LNCAP (cell line): Measurements from ENCODE around the gene AIPL1.

Source experiments
- TF ChIP-seq, protein P1 (sequence below): fragments of 450-650 bp; IDR thresholded peaks from 2 replicates; pipeline ENCODE4 v1.5.1; 2017; ENCODE audit warnings: mild to moderate bottlenecking

AIPL1 gene

DNA sequence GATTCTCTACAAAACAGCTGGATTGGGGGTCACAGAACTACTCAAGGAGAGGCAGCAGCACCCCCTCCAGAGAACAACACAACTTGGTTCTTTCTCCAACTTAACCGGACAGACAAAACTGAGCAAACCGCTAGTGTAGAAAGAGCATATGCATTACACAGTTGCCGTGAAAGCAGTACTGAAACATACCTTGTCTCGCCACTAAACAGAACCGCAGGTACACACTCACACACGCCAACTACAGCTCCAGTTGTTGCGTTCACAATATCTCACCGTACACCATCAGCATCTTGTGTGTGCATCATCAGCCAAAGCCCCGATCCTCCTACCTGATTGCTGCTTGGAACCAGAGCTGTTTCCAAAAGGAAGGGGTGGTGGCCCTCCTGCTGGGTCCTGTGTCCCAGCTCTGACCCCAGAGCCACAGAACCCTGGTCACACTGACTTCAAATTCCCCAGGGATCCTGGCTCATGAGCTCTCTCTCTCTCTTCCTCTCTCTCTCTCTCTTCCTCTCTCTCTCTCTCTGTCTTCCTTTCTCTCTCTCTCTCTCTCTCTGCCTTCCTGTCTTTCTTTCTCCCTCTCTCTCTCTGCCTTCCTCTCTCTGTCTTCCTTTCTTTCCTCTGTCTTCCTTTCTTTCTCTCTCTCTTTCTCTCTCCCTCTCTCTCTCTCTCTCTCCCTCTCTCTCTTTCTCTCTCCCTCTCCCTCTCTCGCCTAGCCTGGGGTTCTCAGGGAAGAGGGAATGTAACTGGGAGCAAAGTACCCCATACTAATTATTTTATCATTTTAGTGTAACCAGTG, 17.7 kb upstream of the AIPL1 start:
- TF ChIP-seq, protein P1, sequence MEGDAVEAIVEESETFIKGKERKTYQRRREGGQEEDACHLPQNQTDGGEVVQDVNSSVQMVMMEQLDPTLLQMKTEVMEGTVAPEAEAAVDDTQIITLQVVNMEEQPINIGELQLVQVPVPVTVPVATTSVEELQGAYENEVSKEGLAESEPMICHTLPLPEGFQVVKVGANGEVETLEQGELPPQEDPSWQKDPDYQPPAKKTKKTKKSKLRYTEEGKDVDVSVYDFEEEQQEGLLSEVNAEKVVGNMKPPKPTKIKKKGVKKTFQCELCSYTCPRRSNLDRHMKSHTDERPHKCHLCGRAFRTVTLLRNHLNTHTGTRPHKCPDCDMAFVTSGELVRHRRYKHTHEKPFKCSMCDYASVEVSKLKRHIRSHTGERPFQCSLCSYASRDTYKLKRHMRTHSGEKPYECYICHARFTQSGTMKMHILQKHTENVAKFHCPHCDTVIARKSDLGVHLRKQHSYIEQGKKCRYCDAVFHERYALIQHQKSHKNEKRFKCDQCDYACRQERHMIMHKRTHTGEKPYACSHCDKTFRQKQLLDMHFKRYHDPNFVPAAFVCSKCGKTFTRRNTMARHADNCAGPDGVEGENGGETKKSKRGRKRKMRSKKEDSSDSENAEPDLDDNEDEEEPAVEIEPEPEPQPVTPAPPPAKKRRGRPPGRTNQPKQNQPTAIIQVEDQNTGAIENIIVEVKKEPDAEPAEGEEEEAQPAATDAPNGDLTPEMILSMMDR = no peak

DNA sequence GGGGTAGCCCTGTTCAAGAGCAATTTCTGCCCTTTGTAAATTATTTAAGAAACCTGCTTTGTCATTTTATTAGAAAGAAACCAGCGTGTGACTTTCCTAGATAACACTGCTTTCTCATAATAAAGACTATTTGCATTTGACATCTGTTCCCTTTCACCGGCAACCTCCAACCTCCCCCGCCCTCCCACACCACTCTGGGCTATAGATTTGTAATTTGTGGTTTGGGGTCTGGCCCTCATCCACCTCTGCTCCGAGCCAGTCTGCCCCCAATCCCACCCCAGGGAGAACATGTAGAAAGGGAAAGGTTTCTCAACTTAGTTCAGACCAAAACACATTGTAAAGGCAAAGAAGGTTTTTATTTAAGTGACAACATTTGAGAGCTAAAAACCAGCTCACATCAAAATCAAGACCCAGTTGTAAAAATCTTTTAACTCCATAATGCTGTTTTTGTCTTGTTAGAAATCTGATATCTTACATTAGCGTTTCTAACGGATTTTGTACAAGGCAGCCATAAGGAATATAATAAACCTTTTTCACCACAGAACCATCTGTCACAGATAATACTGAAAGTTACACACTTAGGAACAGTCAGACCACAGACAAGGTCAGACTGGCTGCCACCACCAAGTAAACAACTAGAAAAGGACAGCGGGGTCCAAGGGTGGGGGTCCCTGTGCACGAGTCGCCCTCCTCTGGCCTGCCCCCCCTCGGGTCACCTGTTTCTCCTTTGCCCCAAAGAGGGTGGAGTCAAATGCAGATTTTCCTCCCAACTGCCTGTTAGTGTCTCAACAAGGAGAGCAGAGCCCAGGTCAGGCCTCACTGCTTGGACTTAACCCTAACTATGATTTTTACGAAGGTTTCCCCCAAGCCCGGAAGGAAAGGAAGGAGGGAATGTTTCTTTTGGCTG, 16.3 kb upstream of the AIPL1 start:
- TF ChIP-seq, protein P1 = no peak

DNA sequence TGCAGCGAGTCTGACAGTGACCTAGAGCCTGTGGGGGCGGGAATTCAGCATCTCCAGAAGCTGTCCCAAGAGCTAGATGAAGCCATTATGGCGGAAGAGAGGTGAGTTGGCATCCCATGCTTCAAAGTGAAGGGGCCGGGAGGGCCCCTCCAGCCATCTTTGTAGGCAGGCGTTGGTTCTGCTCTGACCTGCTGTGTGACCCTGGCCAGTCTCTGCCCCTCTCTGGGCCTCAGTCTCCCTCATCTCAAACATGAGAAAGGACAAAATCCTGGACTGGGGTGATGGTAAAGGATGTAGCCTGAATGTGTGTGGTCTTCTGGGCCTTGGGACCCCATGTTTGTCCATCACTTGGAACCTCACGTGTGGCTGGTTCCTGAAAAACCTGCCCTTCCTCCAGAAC, 14.4 kb upstream of the AIPL1 start:
- TF ChIP-seq, protein P1 = no peak

DNA sequence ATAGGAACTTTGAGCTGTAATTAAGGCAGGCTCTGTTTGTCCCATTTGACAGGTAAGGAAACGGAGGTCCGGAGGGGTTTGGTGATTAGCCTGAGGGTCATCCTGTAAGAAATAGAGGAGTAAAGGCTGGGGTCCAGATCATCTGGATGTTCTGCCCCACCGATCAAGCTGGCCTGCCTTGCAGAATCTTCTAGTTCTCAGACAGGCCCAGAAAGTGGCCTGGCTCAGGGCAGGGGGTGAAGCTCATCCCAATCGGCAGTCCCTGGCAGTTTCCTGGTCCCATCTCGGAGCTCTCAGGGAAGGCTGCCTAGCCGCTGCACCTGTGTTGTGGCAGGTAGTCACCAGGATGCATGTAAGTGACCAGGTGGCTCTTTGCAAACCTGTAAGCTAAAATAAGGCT, 13.6 kb upstream of the AIPL1 start:
- TF ChIP-seq, protein P1 = no peak

DNA sequence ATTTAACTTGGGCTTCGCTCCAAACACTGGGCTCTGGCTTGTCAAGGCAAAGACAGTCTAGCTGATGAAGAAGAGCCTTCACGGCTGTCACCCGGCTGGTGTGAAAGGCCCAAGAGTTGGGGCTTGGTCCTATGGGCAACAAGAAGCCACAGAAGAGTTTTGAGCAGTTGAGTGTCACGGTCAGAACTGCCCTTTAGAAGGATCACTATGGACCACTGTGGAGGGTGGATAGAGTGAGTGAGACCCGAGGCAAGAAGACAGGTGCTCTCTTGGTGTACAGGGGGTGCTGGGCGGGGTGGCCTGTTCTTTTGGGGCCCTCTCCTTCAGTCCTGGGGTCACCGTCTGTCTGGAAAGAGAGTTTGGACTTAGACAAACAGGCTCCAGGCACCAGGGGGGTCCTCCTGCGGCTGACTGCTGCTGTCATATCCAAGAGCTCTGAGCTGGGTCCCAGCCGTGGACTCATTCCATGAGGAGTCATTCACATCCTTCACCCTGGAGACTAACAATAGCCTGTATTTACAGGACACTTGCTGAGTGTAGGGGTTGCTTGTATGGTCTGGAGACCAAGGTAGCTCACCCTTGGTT, 11.7 kb upstream of the AIPL1 start:
- TF ChIP-seq, protein P1 = no peak

DNA sequence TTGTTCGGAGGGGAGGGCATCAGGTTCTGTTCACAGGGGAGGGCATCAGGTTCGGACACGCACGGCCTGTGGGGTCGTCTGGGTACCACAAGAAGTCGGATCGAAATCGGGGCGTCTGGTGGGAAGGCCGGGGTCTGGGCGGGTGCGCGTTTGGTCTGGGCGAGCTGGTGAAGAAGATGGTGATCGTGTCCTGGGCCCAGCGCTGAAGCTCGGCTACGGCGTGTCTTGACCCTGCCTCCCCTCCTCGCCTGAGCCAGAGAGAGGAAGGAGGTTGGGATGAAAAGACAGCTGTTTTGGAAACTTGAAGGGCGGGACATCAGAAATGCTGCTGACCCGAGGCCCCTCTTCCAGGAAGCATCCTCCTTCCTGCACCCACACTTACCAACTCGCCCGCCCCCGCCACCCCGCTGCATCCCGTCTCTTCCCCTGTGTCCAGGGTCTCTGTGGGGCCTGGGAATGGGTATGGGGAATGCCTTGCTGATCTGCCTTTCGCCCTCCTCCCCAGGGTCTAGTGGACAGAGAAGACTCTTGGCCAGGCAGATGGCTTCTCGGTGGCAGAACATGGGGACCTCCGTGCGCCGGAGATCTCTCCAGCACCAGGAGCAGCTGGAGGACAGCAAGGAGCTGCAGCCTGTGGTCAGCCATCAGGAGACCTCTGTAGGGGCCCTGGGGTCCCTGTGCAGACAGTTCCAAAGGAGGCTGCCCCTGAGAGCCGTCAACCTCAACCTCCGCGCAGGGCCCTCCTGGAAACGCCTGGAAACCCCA, 9.8 kb upstream of the AIPL1 start:
- TF ChIP-seq, protein P1 = no peak
